Thymus (tissue), 11 donors: ENCODE results near the gene MAN1C1. TPM values are rescaled to one million over a fixed set of nuclear protein-coding genes. Genes with fewer than 3 reads are reported as not detected.
"Not testable (repeated sequence)": the region's sequence is repeated elsewhere in the genome, so short reads cannot be mapped to it uniquely, and the experiment has no call there.

Source experiments
- DNase-seq, 9 donors: peaks; one replicate each; pipeline ENCODE4 v3.0.0-alpha.2; 2013; ENCODE audit warnings: low spot score in 9 of 9, low read depth in 6 of 9, missing footprints in 1 of 9
- H3K27ac ChIP-seq, 2 donors: one replicate each; pipeline ENCODE4 v1.5.1; 2013; ENCODE audit warnings: control low read depth in 1 of 2, low read depth in 1 of 2, low read length in 1 of 2, mild to moderate bottlenecking in 1 of 2, moderate library complexity in 1 of 2
- H3K27me3 ChIP-seq, 2 donors: one replicate each; pipeline ENCODE4 v1.5.1; 2013; ENCODE audit warnings: low read length in 1 of 2; ENCODE audit not compliant: control insufficient read depth in 2 of 2, insufficient read depth in 1 of 2
- H3K36me3 ChIP-seq, 2 donors: one replicate each; pipeline ENCODE4 v1.5.1; 2013; ENCODE audit warnings: low read length in 1 of 2, mild to moderate bottlenecking in 1 of 2, moderate library complexity in 1 of 2; ENCODE audit not compliant: control insufficient read depth in 2 of 2, insufficient read depth in 2 of 2
- H3K4me1 ChIP-seq, 2 donors: one replicate each; pipeline ENCODE4 v1.5.1; 2013; ENCODE audit warnings: low read length in 2 of 2; ENCODE audit not compliant: control insufficient read depth in 2 of 2, insufficient read depth in 2 of 2
- H3K4me3 ChIP-seq, 2 donors: one replicate each; pipeline ENCODE4 v1.5.1; 2013; ENCODE audit warnings: low read length in 2 of 2, control low read depth in 1 of 2, mild to moderate bottlenecking in 1 of 2
- H3K9me3 ChIP-seq, 2 donors: one replicate each; pipeline ENCODE4 v1.5.1; 2013; ENCODE audit warnings: low read length in 1 of 2, mild to moderate bottlenecking in 1 of 2; ENCODE audit not compliant: control insufficient read depth in 2 of 2, insufficient read depth in 1 of 2
- WGBS: extraction: QIAGEN DNeasy Blood & Tissue Kit; methylation state at CpG from one replicate; pipeline ENCODE4 v1.1.7; 2013; 5-methylcytosine and 5-hydroxymethylcytosine counted together
- polyA plus RNA-seq: library from polyadenylated mRNA; stranded (reverse); fragments of 200-250 nt; gene quantifications from one replicate; pipeline ENCODE4 v1.2.3, GENCODE V29; 2013
- total RNA-seq: library from RNA; stranded (reverse); fragments of 120-200 nt; gene quantifications from one replicate; pipeline ENCODE4 v1.2.4, GENCODE V29; 2013
- donor health status: healthy.

The MAN1C1 gene
- total and polyA plus RNA-seq, 2 donors: 9.7 to 18.4 TPM

DNA sequence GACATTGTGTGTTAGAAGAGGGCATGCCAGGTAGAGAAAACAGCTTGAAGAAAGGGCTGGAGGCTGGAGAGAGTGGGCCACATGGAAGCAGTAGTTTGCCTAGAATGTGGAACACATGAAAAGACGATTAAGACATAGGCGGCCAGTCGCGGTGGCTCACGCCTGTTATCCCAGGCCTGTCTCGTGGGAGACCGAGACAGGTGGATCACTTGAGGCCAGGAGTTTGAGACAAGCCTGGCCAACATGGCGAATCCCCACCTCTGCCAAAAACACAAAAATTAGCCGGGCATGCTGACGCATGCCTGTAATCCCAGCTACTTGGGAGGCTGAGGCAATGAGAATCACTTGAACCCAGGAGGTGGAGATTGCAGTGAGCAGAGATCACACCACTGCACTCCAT lies 118.4 kb downstream of the MAN1C1 start:
- H3K27me3 ChIP-seq, H3K4me1 ChIP-seq, H3K27ac ChIP-seq, H3K4me3 ChIP-seq, DNase-seq, H3K9me3 ChIP-seq, H3K36me3 ChIP-seq: not testable (repeated sequence)
- 98% methylated on average over 10 of the region's 10 CpGs for WGBS

DNA sequence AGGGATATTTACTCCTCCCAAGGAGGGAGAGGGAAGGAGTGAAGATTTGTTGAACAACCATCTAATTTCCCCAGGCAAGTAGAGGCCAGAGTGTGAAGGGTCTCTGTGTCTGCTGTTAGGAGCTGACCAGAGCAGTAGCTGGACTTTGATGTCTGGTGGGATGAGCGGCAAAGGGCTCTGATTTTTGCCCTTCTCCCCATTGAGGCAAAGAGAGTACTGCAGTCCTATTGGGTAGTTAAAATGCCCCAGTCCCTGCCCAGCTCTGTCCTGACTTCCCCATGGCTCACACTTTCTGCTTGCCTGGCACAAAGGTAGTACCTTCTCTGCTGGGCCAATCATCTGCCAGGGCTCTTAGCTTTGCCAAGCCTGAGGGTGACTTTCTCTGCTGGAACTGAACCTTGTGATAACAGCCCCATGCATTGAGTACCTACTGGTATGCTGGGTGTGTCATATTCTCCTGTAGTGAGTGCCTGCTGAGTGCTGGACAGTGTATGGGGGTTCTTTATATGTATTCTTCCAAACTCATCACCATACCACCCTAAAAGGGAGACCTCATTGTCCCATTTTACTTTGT lies 119.5 kb downstream of the MAN1C1 start:
- Histone ChIP-seq H3K27ac (no peak overlapping the region), H3K9me3 (no peaks in the 10 kb centered on the region), H3K4me3 (no peak overlapping the region), H3K4me1 (no peaks in the 10 kb centered on the region), H3K36me3 (no peaks in the 10 kb centered on the region), H3K27me3 (peaks cover 2 to 10% of the 10 kb centered on the region in 2 donors)
- 95% methylated on average over 1 of the region's 1 CpG for WGBS
- DNase-seq: no peak

DNA sequence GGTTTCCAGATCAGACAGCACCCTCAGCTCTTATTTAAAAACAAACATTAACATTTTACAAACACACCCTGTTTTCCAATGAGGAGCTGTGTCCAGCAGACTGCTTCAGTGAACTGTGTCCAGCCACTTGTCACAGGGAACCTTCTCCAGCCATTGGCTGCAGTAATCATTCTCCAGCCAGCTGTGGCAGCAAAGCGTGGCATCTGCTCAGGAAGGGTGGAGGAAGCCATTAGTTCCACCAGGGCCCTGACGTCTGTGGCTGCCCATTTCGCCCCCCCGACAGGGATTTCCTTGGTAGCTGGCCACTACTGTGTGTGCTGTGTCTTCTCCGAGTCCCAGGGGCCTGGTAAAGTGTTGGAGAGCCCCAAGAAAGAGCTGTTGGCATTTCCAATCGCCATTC lies 120.5 kb downstream of the MAN1C1 start:
- Histone ChIP-seq H3K9me3 (no peaks in the 10 kb centered on the region), H3K27me3 (peaks cover 2 to 12% of the 10 kb centered on the region in 2 donors), H3K4me3 (no peak overlapping the region), H3K36me3 (no peaks in the 10 kb centered on the region), H3K27ac (no peak overlapping the region), H3K4me1 (no peaks in the 10 kb centered on the region)
- 32% methylated on average over 6 of the region's 6 CpGs for WGBS
- DNase-seq: no peak

DNA sequence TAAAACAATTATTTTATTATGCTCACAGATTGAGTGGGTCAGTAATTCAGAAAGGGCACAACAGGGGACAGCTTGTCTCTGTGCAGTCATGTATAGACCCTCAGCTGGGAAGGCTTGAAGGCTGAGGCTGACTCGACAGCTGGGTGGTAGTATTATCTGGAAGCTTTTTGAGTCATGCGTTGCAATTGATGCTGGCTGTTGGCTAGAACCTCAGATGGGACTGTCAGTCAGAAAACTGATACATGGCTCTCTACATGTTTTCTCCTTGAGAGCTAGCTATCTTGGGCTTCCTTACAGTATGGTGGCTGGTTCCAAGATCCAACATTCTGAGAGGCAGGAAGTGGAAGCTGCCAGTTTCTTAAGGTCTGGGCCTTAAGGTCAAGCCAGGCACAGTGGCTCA lies 121.9 kb downstream of the MAN1C1 start:
- Histone ChIP-seq H3K4me1 (no peaks in the 10 kb centered on the region), H3K36me3 (no peaks in the 10 kb centered on the region), H3K9me3 (no peaks in the 10 kb centered on the region), H3K27me3 (peaks cover 2 to 9% of the 10 kb centered on the region in 2 donors), H3K27ac (no peak overlapping the region), H3K4me3 (no peak overlapping the region)
- WGBS: 96% methylated on average over 2 of the region's 2 CpGs
- no peak for DNase-seq

DNA sequence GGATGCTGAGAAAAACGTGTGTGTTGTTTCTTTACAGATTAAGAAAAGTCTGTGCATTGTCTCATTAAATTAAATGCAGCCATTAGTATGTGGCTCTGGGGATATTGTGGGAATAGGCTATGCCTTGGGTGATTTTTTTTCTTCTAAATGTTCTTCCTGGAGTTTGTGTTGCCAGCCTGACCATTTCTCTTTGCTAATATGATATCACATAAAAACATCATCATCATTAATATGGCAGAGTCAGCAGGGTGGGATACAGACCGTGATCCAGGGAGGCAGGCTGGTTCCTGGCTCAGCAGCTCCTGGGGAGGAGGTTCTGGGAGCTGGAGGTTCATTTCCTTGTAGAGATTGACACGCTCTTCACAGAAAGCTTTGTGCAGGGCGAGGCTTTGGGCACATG lies 122.8 kb downstream of the MAN1C1 start:
- Histone ChIP-seq H3K36me3 (no peaks in the 10 kb centered on the region), H3K27ac (no peak overlapping the region), H3K4me3 (no peak overlapping the region), H3K9me3 (no peaks in the 10 kb centered on the region), H3K27me3 (peaks cover 2 to 9% of the 10 kb centered on the region in 2 donors), H3K4me1 (no peaks in the 10 kb centered on the region)
- DNase-seq: no peak
- 80% methylated on average over 4 of the region's 4 CpGs for WGBS

DNA sequence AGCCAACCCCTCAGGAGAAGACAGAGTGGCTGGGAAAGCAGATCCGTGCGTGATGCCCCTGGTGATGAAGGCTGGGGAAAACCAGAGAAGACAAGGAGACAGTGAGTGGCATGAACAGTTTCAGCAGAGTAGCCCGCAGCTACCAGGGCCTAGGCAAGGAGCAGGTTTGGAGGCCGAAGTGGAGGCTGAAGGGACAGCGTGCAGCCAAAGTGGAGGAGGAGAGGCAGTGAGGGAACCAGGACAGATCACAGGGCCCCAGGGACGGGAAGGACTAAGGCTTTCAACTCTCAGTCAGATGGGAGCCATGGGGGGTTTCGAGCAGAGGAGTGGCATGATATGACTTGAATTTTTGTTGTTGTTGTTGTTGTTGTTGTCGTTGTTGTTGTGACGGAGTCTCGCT lies 123.5 kb downstream of the MAN1C1 start:
- Histone ChIP-seq H3K36me3 (no peaks in the 10 kb centered on the region), H3K4me3 (no peak overlapping the region), H3K9me3 (no peaks in the 10 kb centered on the region), H3K4me1 (no peaks in the 10 kb centered on the region), H3K27ac (no peak overlapping the region), H3K27me3 (peaks cover 2 to 9% of the 10 kb centered on the region in 2 donors)
- no peak for DNase-seq
- WGBS: 98% methylated on average over 10 of the region's 10 CpGs

DNA sequence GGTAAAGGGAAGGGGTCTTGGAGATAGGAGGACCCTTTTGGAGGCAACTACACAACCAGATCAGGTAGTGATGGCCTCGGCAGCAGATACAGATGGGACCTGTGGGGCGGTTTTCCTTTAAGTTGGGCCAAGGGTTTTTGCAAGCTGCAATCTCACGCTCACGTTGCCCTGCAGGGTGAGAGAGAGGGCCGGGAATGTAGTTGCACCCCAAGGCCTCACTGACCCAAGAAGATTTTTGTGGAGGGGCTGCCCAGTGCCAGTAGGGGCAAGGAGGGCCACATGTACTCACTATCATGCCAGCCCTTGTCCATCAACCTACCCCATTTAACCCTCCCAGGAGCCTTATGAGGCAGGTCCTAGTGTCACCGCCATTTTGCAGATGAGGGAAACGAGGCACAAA lies 125.7 kb downstream of the MAN1C1 start:
- H3K4me3 ChIP-seq: no peak overlapping the region
- no peaks in the 10 kb centered on the region for H3K4me1 ChIP-seq
- no peaks in the 10 kb centered on the region for H3K36me3 ChIP-seq
- no peaks in the 10 kb centered on the region for H3K9me3 ChIP-seq
- DNase-seq: no peak
- H3K27me3 ChIP-seq: peaks cover 0 to 4% of the 10 kb centered on the region in 2 donors
- 96% methylated on average over 7 of the region's 7 CpGs for WGBS
- H3K27ac ChIP-seq: no peak overlapping the region

DNA sequence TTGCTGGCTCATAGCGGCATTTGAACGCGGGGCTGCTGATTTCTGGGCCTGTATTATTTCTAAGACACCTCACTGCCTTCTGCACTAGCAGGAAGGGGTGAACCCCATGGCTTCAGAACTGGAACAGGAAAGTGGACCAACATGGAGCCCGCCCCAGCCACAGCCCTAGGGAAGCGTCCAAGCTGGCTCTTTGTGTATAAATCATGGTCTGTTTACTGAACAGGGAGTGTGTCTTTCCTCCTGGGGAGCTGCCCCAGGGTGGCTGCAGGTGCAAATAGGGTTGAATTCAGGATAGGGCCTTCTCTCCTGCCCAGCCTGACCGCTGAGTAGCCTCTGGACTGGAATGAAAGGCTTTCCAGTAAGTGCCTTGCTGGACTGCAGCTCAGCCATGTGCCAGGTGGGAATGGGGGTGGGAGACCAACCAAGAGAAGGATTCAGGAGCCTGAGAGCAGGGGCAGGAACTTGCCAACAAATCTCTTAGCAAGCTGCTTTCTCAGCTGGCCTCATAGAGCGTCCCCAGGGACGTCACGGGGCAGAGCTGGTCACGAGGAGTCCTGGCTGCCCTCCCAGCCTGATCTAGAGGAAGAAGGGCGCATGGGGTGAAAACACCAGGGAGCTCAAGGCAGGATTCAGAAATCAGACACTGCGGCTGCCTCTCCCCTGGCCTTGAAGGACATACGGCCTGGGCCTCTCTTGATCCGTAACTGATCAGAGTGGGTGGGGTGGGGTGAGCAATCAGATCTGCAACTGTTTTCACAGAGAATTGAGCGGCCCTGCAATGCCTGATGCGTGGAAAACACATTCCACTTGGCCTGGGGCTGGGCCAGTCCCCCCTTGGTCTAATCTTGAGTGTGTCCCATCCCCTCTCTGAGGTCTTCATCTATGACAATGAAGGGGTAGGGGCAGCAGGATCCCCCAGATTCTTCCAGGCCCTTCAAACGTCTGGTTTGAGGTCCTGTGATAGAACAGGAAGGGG lies 126.9 kb downstream of the MAN1C1 start:
- peak overlapping the region in 1 of 2 donors; percentile 19 for H3K27ac ChIP-seq
- 92% methylated on average over 17 of the region's 17 CpGs for WGBS
- no peaks in the 10 kb centered on the region for H3K4me1 ChIP-seq
- no peak overlapping the region for H3K4me3 ChIP-seq
- no peak for DNase-seq
- peaks cover 0 to 6% of the 10 kb centered on the region in 2 donors for H3K27me3 ChIP-seq
- no peaks in the 10 kb centered on the region for H3K36me3 ChIP-seq
- no peaks in the 10 kb centered on the region for H3K9me3 ChIP-seq

DNA sequence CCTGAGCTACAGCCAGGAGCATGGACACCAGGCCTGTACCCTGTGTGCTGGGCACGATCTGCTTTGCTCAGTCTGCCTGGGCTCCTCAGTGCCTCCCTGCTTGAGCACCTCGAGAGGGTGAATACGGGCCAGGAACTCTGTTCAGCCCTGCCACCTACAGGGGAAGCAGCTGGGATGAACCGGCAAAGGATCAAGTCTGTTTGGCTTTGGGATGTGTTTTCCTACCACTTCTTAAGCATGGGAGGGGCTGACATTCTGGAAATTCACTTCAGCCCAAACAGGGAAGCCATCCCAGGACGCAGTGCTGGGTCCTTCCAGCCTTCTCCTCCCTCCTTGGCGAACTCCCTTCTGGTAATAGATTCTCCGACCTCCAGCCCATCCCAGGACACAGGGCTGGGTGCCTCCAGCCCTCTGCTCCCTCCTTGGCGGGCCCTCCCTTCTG lies 127.6 kb downstream of the MAN1C1 start:
- DNase-seq: no peak
- WGBS: 84% methylated on average over 8 of the region's 8 CpGs
- no peaks in the 10 kb centered on the region for H3K36me3 ChIP-seq
- no peaks in the 10 kb centered on the region for H3K9me3 ChIP-seq
- H3K27me3 ChIP-seq: peaks cover 0 to 6% of the 10 kb centered on the region in 2 donors
- H3K27ac ChIP-seq: peak overlapping the region in 1 of 2 donors; percentile 19
- H3K4me3 ChIP-seq: no peak overlapping the region
- H3K4me1 ChIP-seq: no peaks in the 10 kb centered on the region
